GM12872 (cell line): ENCODE results near the gene ZNF786.

Experiments
- TF ChIP-seq, protein P1 (sequence below): IDR thresholded peaks from 3 replicates; pipeline ENCODE4 v1.5.1; 2011; ENCODE audit warnings: low read depth, mild to moderate bottlenecking, low read length, moderate library complexity; ENCODE audit not compliant: insufficient read depth

Gene ZNF786

GRCh38 chr7:149041350-149041749 lies 49.2 kb downstream of the ZNF786 start:
- TF ChIP-seq, protein P1, sequence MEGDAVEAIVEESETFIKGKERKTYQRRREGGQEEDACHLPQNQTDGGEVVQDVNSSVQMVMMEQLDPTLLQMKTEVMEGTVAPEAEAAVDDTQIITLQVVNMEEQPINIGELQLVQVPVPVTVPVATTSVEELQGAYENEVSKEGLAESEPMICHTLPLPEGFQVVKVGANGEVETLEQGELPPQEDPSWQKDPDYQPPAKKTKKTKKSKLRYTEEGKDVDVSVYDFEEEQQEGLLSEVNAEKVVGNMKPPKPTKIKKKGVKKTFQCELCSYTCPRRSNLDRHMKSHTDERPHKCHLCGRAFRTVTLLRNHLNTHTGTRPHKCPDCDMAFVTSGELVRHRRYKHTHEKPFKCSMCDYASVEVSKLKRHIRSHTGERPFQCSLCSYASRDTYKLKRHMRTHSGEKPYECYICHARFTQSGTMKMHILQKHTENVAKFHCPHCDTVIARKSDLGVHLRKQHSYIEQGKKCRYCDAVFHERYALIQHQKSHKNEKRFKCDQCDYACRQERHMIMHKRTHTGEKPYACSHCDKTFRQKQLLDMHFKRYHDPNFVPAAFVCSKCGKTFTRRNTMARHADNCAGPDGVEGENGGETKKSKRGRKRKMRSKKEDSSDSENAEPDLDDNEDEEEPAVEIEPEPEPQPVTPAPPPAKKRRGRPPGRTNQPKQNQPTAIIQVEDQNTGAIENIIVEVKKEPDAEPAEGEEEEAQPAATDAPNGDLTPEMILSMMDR: no peak

DNA sequence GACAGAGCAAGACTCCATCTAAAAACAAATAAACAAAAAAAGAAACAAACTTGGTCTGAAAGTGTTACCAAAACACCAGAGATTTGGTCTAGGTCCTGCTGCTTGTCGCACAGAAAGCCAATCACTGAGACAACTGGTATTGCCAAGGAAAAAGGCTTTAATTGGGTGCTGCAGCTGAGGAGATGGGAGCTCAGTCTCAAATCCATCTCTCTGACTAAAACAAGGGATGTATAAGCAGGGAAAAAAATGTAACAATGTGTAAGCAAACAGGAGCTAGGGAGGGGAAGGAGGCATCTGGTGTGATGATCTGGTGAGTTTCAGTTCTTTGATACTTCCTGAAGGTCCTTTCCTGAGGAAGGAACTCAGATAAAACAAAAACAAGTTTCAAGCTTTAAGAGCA lies 53.8 kb downstream of the ZNF786 start:
- TF ChIP-seq, protein P1: no peak

DNA sequence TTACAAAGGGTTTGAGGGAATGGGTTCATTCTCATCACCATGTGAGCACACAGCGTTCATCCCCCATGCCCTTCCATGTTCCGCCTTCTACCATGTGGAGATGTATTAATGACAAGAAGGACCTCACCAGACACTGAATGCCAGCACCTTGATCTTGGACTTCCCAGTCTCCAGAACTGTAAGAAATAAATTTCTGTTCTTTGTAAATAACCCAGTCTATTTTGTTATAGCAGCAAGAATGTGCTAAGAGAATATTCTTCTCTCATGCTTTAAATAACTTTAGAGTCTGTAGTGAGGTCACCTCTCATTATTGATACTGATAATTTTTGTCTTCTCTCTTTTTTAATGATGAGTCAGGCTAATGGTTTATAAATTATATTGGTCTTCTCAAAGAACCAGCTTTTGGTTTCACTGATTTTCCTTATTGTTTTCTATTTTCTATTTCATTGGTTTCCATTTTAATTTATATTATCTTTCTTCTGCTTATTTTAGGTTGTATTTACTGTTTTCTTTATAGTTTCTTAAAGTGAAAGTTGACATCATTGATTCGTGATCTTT lies 59.1 kb downstream of the ZNF786 start:
- TF ChIP-seq, protein P1: no peak

DNA sequence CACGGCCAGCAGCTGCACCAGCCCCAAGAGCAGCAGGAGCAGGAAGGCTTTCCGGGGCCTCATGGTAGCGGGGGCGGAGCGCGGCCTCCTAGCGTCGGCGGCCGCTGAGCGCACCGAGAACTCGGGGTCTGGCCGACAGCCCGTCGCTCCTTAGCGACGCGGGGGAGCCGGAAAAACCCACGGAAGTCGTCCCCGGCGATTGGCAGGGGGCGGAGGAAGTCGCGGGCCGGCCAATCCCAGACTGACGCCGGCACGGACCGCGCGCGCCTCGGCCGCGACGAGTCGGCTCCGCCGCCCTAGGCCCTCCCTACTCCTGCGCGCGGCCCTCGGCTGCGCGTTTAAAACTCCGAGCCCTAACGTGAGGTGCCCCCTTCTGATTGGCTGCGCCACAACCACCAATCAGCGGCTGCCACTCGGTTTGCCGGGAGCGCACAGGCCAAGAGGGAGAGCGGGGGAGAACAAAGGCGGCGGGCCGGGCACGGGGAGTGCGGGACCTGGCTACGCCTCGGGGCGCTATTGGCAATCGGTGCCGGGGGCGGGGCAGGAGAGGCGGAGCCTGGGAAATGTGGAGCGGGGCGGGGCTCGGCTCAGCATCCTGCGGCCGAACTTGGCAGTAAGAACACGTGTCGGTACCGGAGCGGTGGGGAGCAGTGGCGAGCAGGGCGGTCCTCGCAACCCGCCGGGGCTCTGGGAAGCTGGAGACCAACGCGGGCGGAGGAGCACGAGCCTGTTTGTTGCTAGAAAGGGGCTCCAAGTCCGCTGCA lies 62.0 kb downstream of the ZNF786 start, which contains the start of gene PDIA4:
Gene PDIA4, minus strand, starts transcription at position 160 of the 764 bp plus-strand sequence. Its CDS starts 97 bp downstream, at position 63.
- TF ChIP-seq, protein P1: peak; percentile 38; the same call in 2 of the 3 replicates

- TF ChIP-seq, protein P1: no peak
These were observed 62.7 kb downstream of the ZNF786 start for GRCh38 chr7:149027611-149028345.

DNA sequence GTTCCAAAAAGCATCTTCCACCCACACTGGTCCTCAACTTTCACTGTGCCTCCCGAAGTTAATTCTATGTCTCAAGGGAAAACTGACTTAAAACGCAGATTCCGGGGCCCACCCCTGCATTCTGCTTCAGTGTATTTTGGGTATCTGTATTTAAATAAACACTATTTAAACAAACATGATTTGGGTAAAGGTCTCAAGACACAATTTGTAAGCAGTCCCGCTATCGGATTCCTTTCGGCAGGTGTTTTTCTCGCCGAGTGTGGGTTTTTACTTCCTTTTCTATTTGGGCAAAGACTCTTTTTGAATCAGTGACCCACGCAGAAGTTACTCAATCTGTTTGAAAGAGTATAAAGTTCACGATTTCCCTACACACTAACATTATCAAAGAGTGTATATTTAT lies 63.5 kb downstream of the ZNF786 start:
- TF ChIP-seq, protein P1: no peak

GRCh38 chr7:149023662-149024061 lies 66.9 kb downstream of the ZNF786 start:
- TF ChIP-seq, protein P1: no peak
